ENCODE results near the gene RIBC1.
"Not testable (repeated sequence)": the region's sequence is repeated elsewhere in the genome, so short reads cannot be mapped to it uniquely, and the experiment has no call there.

The RIBC1 gene

GRCh38 chrX:53379747-53380146 lies 42.9 kb upstream of the RIBC1 start:
- no peak for TF ChIP-seq CTCF (conservative IDR thresholded peaks at IDR 0.05)

GRCh38 chrX:53383376-53384076 lies 39.1 kb upstream of the RIBC1 start:
- no peak overlapping the region for H3K27ac ChIP-seq
- TF ChIP-seq CTCF (conservative IDR thresholded peaks at IDR 0.05), result no peak

More at GRCh38 chrX:53379747-53380146, 42.9 kb upstream of the RIBC1 start:
- H3K27ac ChIP-seq, result no peak overlapping the region

- TF ChIP-seq CTCF (conservative IDR thresholded peaks at IDR 0.05), result no peak
These were observed 26.9 kb upstream of the RIBC1 start for GRCh38 chrX:53395605-53396298.

GRCh38 chrX:53398216-53398615 lies 24.5 kb upstream of the RIBC1 start:
- TF ChIP-seq CTCF (conservative IDR thresholded peaks at IDR 0.05), result no peak
- no peak overlapping the region for H3K27ac ChIP-seq

More at GRCh38 chrX:53395605-53396298, 26.9 kb upstream of the RIBC1 start:
- no peak overlapping the region for H3K27ac ChIP-seq

- no peak for TF ChIP-seq CTCF (conservative IDR thresholded peaks at IDR 0.05)
These were observed 19.1 kb upstream of the RIBC1 start for GRCh38 chrX:53403535-53403934.

GRCh38 chrX:53412446-53412845 lies 10.2 kb upstream of the RIBC1 start:
- no peak for TF ChIP-seq CTCF (conservative IDR thresholded peaks at IDR 0.05)
- no peak overlapping the region for H3K27ac ChIP-seq

More at GRCh38 chrX:53403535-53403934, 19.1 kb upstream of the RIBC1 start:
- no peak overlapping the region for H3K27ac ChIP-seq

GRCh38 chrX:53420351-53420750 lies 2.3 kb upstream of the RIBC1 start:
- not testable (repeated sequence) for H3K27ac ChIP-seq

- no peak for TF ChIP-seq CTCF (conservative IDR thresholded peaks at IDR 0.05)
- H3K27ac ChIP-seq, result no peak overlapping the region
These were observed 1.5 kb upstream of the RIBC1 start for GRCh38 chrX:53421125-53421524.
